WTC11 (cell line): ENCODE data around the gene CHST15.

Experiments
- CTCF ChIP-seq: fragments of 200-600 bp; IDR thresholded peaks from 2 replicates; pipeline ENCODE4 v1.8.0; 2022; ENCODE audit warnings: antibody characterized with exemption
- TF ChIP-seq, protein P1 (sequence below): sonication (generic); formaldehyde crosslinking; IDR thresholded peaks from 2 replicates; pipeline ENCODE4 v1.8.1; 2023; ENCODE audit warnings: mild to moderate bottlenecking, missing genetic modification reagents, moderate library complexity

GRCh38 chr10:124014416-124015154 lies 78.8 kb downstream of the CHST15 start:
- TF ChIP-seq, protein P1, sequence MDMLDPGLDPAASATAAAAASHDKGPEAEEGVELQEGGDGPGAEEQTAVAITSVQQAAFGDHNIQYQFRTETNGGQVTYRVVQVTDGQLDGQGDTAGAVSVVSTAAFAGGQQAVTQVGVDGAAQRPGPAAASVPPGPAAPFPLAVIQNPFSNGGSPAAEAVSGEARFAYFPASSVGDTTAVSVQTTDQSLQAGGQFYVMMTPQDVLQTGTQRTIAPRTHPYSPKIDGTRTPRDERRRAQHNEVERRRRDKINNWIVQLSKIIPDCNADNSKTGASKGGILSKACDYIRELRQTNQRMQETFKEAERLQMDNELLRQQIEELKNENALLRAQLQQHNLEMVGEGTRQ (CRISPR knock-in tag), result no peak
- TF ChIP-seq CTCF, result no peak
